ENCODE measurements around the gene TMSB4X.

- no peak for TF ChIP-seq JUND (IDR thresholded peaks at IDR 0.05)
- no peak for TF ChIP-seq CTCF (IDR thresholded peaks at IDR 0.05)
- TF ChIP-seq RAD21 (IDR thresholded peaks at IDR 0.05; ENCODE audit: low read length) = no peak
- TF ChIP-seq MAX (IDR thresholded peaks at IDR 0.05; ENCODE audit: low read depth) = no peak
- no peak for TF ChIP-seq SMC3 (IDR thresholded peaks at IDR 0.05; ENCODE audit: low read depth, low read length)
- TF ChIP-seq RCOR1 (IDR thresholded peaks at IDR 0.05; ENCODE audit: low read length) = no peak
- no peak for TF ChIP-seq GATA2 (CRISPR knock-in tag; IDR thresholded peaks at IDR 0.05)
- TF ChIP-seq NRF1 (IDR thresholded peaks at IDR 0.05; ENCODE audit: low read depth, low read length) = no peak
- no peak for TF ChIP-seq YY1 (IDR thresholded peaks at IDR 0.05; ENCODE audit: low read depth)
- no peak for TF ChIP-seq TAF1 (IDR thresholded peaks at IDR 0.05; ENCODE audit: borderline replicate concordance, low read depth, low read length)
- TF ChIP-seq MXI1 (IDR thresholded peaks at IDR 0.05; ENCODE audit: low read depth, low read length) = no peak
- TF ChIP-seq TCF12 (IDR thresholded peaks at IDR 0.05) = no peak
Measured at GRCh38 chrX:12981880-12982279, 7.0 kb downstream of the TMSB4X start.
